Uterus (tissue), 4 donors: ENCODE measurements around the gene SAE1. TPM values are rescaled to one million over a fixed set of nuclear protein-coding genes. Genes with fewer than 3 reads are reported as not detected.
A peak's percentile ranks its signal among the peaks of the same experiment; 100 is the strongest.
"Not testable (repeated sequence)": the region's sequence is repeated elsewhere in the genome, so short reads cannot be mapped to it uniquely, and the experiment has no call there.

Experiments
- DNase-seq, 2 donors: peaks; one replicate each; pipeline ENCODE4 v3.0.0-alpha.2; 2019 to 2020
- H3K27ac ChIP-seq, 2 donors: fragments of 200-600 bp; sonication (generic); 1 replicate in 1 of 2; 2 replicates in 1 of 2; pipeline ENCODE4 v1.5.1; 2016 to 2018
- H3K27me3 ChIP-seq, 2 donors: fragments of 200-600 bp; sonication (generic); one replicate each; pipeline ENCODE4 v1.5.1; 2018 to 2019; ENCODE audit warnings: control low read depth in 1 of 2
- H3K36me3 ChIP-seq, 2 donors: fragments of 200-600 bp; sonication (generic); one replicate each; pipeline ENCODE4 v1.5.1; 2019; ENCODE audit warnings: control low read depth in 1 of 2
- H3K4me1 ChIP-seq, 2 donors: fragments of 200-600 bp; sonication (generic); one replicate each; pipeline ENCODE4 v1.5.1; 2018 to 2019; ENCODE audit warnings: control low read depth in 1 of 2
- H3K4me3 ChIP-seq, 2 donors: fragments of 200-600 bp; sonication (generic); 1 replicate in 1 of 2; 2 replicates in 1 of 2; pipeline ENCODE4 v1.5.1; 2018 to 2019; ENCODE audit warnings: mild to moderate bottlenecking in 1 of 2
- H3K9me3 ChIP-seq, 2 donors: fragments of 200-600 bp; sonication (generic); one replicate each; pipeline ENCODE4 v1.5.1; 2019; ENCODE audit warnings: control low read depth in 1 of 2
- POLR2A ChIP-seq, 2 donors: fragments of 450-650 bp; IDR thresholded peaks; one replicate each; pipeline ENCODE4 v1.6.1; 2016; ENCODE audit warnings: antibody characterized with exemption in 2 of 2, mild to moderate bottlenecking in 1 of 2, moderate library complexity in 1 of 2
- intact Hi-C: fragments of 100-400 bp; cut with DNase I; formaldehyde crosslinking; loops from one replicate; pipeline ENCODE4 v1.15.1; 2023; ENCODE audit warnings: low total_unique reads
- total RNA-seq, 4 donors: library from RNA; depleted of rRNA in 3 of 4; stranded (reverse); fragments of >200 nt in 3 of 4; gene quantifications; one replicate each; pipeline versions ENCODE4 v1.1.0 to v1.2.4, GENCODE V29; 2014 to 2023
- TF ChIP-seq, protein P1 (sequence below), 4 experiments: fragments of 200-600 bp in 2 of 4; fragments of 450-650 bp in 2 of 4; sonication (generic) in 2 of 4; IDR thresholded peaks; one replicate each; pipeline ENCODE4 v1.5.1; 2016 to 2019; ENCODE audit warnings: antibody characterized with exemption in 4 of 4, mild to moderate bottlenecking in 2 of 4, moderate library complexity in 1 of 4
- donor health status: DM: yes; HTN: yes; CAD: no.

The SAE1 gene
- total RNA-seq, 4 donors from 2014 or later = 17.6 to 144 (median 45.6) TPM

DNA sequence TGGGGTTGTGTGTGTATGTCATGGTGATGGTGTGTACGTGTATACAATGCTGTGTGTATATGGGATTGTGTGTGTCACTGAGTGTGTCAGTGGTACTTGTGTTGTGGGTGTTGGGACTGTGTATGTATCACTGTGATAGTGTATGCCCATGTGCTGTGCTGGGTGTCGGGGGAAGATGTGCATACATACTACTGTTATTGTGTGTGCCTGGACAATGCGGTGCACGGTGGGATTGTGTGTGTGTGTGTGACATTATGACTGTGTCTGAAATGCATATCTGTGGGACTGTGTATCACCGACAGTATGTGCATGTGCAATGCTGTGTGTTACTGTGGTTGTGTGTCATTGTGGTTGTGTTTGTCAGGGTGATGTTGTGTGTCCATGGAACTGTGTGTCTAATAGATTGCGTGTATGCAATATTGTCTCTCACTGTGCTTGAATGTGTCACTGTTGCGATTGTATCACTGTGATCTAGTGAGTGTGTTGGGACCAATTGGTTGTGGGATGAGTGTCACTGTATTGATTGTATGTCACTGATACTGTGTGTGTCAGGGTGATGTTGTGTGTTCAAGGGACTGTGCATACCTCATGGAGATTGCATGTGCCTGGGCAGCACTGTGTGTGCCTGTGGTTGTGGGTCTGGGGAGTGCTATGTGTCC lies 111.4 kb downstream of the SAE1 start:
- TF ChIP-seq POLR2A (IDR thresholded peaks at IDR 0.05) = no peak
- TF ChIP-seq, protein P1, sequence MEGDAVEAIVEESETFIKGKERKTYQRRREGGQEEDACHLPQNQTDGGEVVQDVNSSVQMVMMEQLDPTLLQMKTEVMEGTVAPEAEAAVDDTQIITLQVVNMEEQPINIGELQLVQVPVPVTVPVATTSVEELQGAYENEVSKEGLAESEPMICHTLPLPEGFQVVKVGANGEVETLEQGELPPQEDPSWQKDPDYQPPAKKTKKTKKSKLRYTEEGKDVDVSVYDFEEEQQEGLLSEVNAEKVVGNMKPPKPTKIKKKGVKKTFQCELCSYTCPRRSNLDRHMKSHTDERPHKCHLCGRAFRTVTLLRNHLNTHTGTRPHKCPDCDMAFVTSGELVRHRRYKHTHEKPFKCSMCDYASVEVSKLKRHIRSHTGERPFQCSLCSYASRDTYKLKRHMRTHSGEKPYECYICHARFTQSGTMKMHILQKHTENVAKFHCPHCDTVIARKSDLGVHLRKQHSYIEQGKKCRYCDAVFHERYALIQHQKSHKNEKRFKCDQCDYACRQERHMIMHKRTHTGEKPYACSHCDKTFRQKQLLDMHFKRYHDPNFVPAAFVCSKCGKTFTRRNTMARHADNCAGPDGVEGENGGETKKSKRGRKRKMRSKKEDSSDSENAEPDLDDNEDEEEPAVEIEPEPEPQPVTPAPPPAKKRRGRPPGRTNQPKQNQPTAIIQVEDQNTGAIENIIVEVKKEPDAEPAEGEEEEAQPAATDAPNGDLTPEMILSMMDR (IDR thresholded peaks at IDR 0.05) = no peak
- no peak for DNase-seq
- no peak overlapping the region for H3K27ac ChIP-seq
- no peaks in the 10 kb centered on the region for H3K36me3 ChIP-seq
- intact Hi-C loops = no loop called here
- no peak overlapping the region for H3K4me3 ChIP-seq
- no peaks in the 10 kb centered on the region for H3K27me3 ChIP-seq
- no peaks in the 10 kb centered on the region for H3K9me3 ChIP-seq
- peaks cover 4 to 21% of the 10 kb centered on the region in 2 donors for H3K4me1 ChIP-seq

- Histone ChIP-seq H3K4me3 (no peak overlapping the region), H3K4me1 (peaks cover 4 to 21% of the 10 kb centered on the region in 2 donors), H3K27ac (peak overlapping the region; percentile 71 to 73), H3K27me3 (no peaks in the 10 kb centered on the region), H3K9me3 (no peaks in the 10 kb centered on the region), H3K36me3 (no peaks in the 10 kb centered on the region)
- DNase-seq = no peak
- intact Hi-C loops = no loop called here
- TF ChIP-seq, protein P1 (IDR thresholded peaks at IDR 0.05) = no peak
- TF ChIP-seq POLR2A (IDR thresholded peaks at IDR 0.05) = no peak
Measured at GRCh38 chr19:47243364-47243775, 112.7 kb downstream of the SAE1 start.

DNA sequence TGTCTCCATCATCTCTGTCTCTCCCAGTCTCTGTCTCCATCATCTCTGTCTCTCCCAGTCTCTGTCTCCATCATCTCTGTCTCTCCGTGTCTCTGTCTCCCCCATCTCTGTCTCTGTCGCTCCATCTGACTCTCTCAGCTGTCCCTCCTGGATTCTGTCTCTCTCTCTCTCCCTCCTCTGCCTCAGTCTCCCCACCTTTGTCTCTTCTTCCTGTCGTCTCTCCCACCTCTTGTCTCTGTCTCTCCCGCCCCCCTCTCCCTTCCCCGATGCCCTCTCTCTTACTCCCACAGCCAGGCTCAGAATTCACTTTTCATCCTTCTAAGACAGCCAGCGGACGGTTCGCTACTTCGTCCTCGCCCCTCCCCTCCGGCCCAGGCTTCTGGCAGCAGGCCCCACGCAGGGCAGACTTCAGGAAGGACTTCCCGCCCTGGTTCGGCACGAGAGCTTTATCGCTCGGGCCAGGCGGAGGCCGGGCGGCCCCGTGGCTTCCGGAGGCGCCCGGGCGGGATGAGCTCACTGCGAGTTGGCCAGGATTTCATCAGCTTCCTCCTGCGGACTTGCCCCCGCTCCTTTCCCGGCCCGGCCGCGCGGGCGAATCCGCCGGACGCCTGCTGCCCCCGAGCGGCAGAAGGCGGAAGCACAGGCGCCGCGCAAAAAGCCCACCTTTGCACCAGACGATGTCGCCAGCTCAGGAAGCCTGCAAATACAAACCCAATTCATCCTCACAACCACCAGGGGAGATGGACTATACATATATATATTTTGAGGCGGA lies 113.3 kb downstream of the SAE1 start:
- H3K27ac ChIP-seq = peak overlapping the region; percentile 71 to 73
- DNase-seq = peak; percentile 94

DNA sequence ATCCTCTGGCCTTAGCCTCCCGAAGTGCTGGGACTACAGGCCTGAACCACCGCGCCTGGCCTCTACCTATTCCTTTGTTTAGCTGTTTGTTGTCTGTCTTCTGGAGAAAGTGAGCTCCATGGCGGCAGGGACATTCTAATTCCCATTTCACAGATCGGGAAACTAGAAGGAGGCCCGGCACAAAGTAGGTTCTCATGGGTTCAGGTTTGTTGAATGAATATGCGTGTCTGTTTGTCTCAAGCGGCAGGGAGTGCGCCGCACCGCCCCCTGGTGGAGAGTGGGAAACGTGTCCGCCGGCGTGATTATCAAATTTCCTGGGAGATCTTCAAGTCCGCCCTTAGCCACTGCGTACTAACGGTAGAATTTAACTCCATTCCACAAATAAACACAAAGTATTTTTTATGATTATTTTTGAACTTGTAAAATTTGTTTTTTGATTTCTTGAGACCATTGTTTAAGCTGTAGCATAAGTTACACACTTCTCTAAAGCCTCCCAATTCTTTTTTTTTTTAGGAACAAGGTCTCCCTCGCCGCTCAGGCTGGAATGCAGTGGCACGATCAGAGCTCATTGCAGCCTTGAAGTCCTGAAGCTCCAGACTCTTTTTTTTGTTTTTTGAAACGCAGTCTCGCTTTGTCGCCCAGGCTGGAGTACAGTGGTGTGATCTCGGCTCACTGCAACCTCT lies 116.8 kb downstream of the SAE1 start:
- TF ChIP-seq POLR2A (IDR thresholded peaks at IDR 0.05) = no peak
- TF ChIP-seq, protein P1 (IDR thresholded peaks at IDR 0.05) = peak; percentile 83 to 92 (median 85)
- Histone ChIP-seq H3K4me3 (no peak overlapping the region), H3K36me3 (no peaks in the 10 kb centered on the region), H3K27me3 (no peaks in the 10 kb centered on the region), H3K9me3 (no peaks in the 10 kb centered on the region), H3K27ac (no peak overlapping the region), H3K4me1 (peaks cover 0 to 4% of the 10 kb centered on the region in 2 donors)
- peak; percentile 77 to 81 for DNase-seq
- intact Hi-C loops = loop anchor here (5.0 kb wide), 1 partner anchor 100 kb away; no protein-coding TSS in a partner anchor

More for the DNA sequence above, 113.3 kb downstream of the SAE1 start:
- intact Hi-C loops = no loop called here
- Histone ChIP-seq H3K9me3 (no peaks in the 10 kb centered on the region), H3K4me3 (peak overlapping the region in 1 of 2 donors; percentile 6), H3K4me1 (peaks cover 4 to 21% of the 10 kb centered on the region in 2 donors), H3K36me3 (no peaks in the 10 kb centered on the region), H3K27me3 (no peaks in the 10 kb centered on the region)
- TF ChIP-seq POLR2A (IDR thresholded peaks at IDR 0.05) = peak; percentile 40 to 60
- TF ChIP-seq, protein P1 (IDR thresholded peaks at IDR 0.05) = peak; percentile 97 to 100 (median 100)

GRCh38 chr19:47253016-47253415 lies 122.4 kb downstream of the SAE1 start:
- H3K27me3 ChIP-seq, intact Hi-C loops, H3K36me3 ChIP-seq, H3K4me1 ChIP-seq, H3K4me3 ChIP-seq, H3K9me3 ChIP-seq, H3K27ac ChIP-seq, DNase-seq: not testable (repeated sequence)
